OCI-LY3 (cell line): ENCODE results near the gene NDST3.

Experiments used
- EZH2phosphoT487 ChIP-seq: fragments of 200-600 bp; shearing (Covaris generic); IDR thresholded peaks from 2 replicates; pipeline ENCODE4 v1.6.1; 2018; ENCODE audit warnings: antibody characterized with exemption, mixed run types, low read depth
- TF ChIP-seq, protein P1 (sequence below): fragments of 200-600, 300-600 bp; sonication (generic); IDR thresholded peaks from 2 replicates; pipeline ENCODE4 v1.5.1; 2014; ENCODE audit warnings: antibody characterized with exemption, low read length, low read depth

DNA sequence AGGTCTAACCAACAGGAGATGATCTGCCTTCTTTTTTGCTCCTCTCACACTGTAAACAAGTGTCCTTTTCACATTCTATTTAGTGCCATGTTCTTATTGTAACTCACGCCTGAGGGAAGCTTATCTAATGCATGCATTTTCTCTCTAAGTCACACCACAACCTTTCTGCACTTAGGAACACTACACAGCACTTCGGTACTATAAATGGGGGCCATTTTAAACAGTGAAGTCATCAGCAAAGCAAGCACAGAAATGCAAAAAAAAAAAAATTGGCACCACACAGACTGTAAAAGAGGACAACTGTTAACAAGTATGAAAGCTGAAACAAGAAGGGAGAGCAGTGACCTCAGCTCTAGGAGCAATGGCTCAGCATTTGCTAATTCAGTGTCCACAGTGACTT is 273.4 kb downstream of the NDST3 start:
- TF ChIP-seq, protein P1, sequence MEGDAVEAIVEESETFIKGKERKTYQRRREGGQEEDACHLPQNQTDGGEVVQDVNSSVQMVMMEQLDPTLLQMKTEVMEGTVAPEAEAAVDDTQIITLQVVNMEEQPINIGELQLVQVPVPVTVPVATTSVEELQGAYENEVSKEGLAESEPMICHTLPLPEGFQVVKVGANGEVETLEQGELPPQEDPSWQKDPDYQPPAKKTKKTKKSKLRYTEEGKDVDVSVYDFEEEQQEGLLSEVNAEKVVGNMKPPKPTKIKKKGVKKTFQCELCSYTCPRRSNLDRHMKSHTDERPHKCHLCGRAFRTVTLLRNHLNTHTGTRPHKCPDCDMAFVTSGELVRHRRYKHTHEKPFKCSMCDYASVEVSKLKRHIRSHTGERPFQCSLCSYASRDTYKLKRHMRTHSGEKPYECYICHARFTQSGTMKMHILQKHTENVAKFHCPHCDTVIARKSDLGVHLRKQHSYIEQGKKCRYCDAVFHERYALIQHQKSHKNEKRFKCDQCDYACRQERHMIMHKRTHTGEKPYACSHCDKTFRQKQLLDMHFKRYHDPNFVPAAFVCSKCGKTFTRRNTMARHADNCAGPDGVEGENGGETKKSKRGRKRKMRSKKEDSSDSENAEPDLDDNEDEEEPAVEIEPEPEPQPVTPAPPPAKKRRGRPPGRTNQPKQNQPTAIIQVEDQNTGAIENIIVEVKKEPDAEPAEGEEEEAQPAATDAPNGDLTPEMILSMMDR: no peak
- TF ChIP-seq EZH2phosphoT487: no peak
